ENCODE measurements around the gene C9orf43. TPM values are rescaled to one million over a fixed set of nuclear protein-coding genes. Genes with fewer than 3 reads are reported as not detected.

C9orf43 gene
- total RNA-seq, 4 donors from 2014 or later, result 0.21 to 3.3 (median 0.58) TPM; not detected in 1

- intact Hi-C loops (cut with DNase I; ENCODE audit: low total_unique reads), result loop anchor here (10.0 kb wide), 1 partner anchor 60 kb away; no protein-coding TSS in a partner anchor
- H3K27me3 ChIP-seq, result no peaks in the 10 kb centered on the region
- DNase-seq, result no peak
- peaks cover 3 to 4% of the 10 kb centered on the region in 2 donors for H3K4me1 ChIP-seq
- no peaks in the 10 kb centered on the region for H3K9me3 ChIP-seq
- no peak overlapping the region for H3K4me3 ChIP-seq
- H3K36me3 ChIP-seq, result no peaks in the 10 kb centered on the region
- TF ChIP-seq CTCF (IDR thresholded peaks at IDR 0.05) (no peak), POLR2A (IDR thresholded peaks at IDR 0.05) (no peak)
- no peak overlapping the region for H3K27ac ChIP-seq
Measured at GRCh38 chr9:113395000-113395861, 15.3 kb upstream of the C9orf43 start.

- no peak overlapping the region for H3K4me3 ChIP-seq
- no peak overlapping the region for H3K27ac ChIP-seq
- TF ChIP-seq POLR2A (IDR thresholded peaks at IDR 0.05), result no peak
- TF ChIP-seq CTCF (IDR thresholded peaks at IDR 0.05), result no peak
- intact Hi-C loops (cut with DNase I; ENCODE audit: low total_unique reads), result loop anchor here (10.0 kb wide), 1 partner anchor 62 kb away; no protein-coding TSS in a partner anchor
- no peak for DNase-seq
- H3K36me3 ChIP-seq, result no peaks in the 10 kb centered on the region
- peaks cover 5 to 6% of the 10 kb centered on the region in 2 donors for H3K4me1 ChIP-seq
- H3K9me3 ChIP-seq, result no peaks in the 10 kb centered on the region
- H3K27me3 ChIP-seq, result no peaks in the 10 kb centered on the region
Measured at GRCh38 chr9:113397203-113397631, 13.3 kb upstream of the C9orf43 start.

- H3K36me3 ChIP-seq, result no peaks in the 10 kb centered on the region
- H3K4me3 ChIP-seq, result no peak overlapping the region
- DNase-seq, result no peak
- no peaks in the 10 kb centered on the region for H3K27me3 ChIP-seq
- H3K27ac ChIP-seq, result no peak overlapping the region
- intact Hi-C loops (cut with DNase I; ENCODE audit: low total_unique reads), result loop anchor here (10.0 kb wide), 1 partner anchor 64 kb away; no protein-coding TSS in a partner anchor
- TF ChIP-seq CTCF (IDR thresholded peaks at IDR 0.05), result no peak
- TF ChIP-seq POLR2A (IDR thresholded peaks at IDR 0.05), result no peak
- H3K9me3 ChIP-seq, result no peaks in the 10 kb centered on the region
- H3K4me1 ChIP-seq, result peaks cover 5 to 6% of the 10 kb centered on the region in 2 donors
Measured at GRCh38 chr9:113398796-113399195, 11.8 kb upstream of the C9orf43 start.

GRCh38 chr9:113399646-113400200 lies 10.8 kb upstream of the C9orf43 start:
- intact Hi-C loops (cut with DNase I; ENCODE audit: low total_unique reads), result loop anchor here (10.0 kb wide), 2 partner anchors 65 to 125 kb away; partner anchors contain the start of genes CDC26 and PRPF4
- DNase-seq, result no peak

More at GRCh38 chr9:113399646-113400200, 10.8 kb upstream of the C9orf43 start:
- H3K4me3 ChIP-seq, result no peak overlapping the region
- TF ChIP-seq POLR2A (IDR thresholded peaks at IDR 0.05) (no peak), CTCF (IDR thresholded peaks at IDR 0.05) (no peak)
- no peaks in the 10 kb centered on the region for H3K9me3 ChIP-seq
- H3K27me3 ChIP-seq, result no peaks in the 10 kb centered on the region
- no peak overlapping the region for H3K27ac ChIP-seq
- no peaks in the 10 kb centered on the region for H3K36me3 ChIP-seq
- peaks cover 5 to 6% of the 10 kb centered on the region in 2 donors for H3K4me1 ChIP-seq
